NCI-H82 treated with DMSO at 0.1 percent for 48 hours (cell line): Measurements from ENCODE around the gene CLHC1.

Experiments used
- DNase-seq: peaks from one replicate; lab custom pipeline; 2025; ENCODE audit not compliant: unreplicated experiment; lab: John Stamatoyannopoulos, UW

CLHC1 gene

GRCh38 chr2:55169915-55170314 is 62.2 kb downstream of the CLHC1 start:
- DNase-seq: no peak

GRCh38 chr2:55169359-55169758 is 62.7 kb downstream of the CLHC1 start:
- no peak for DNase-seq

- DNase-seq: peak; percentile 67
Observed at GRCh38 chr2:55168221-55169154, 63.6 kb downstream of the CLHC1 start.

GRCh38 chr2:55165626-55166025 is 66.5 kb downstream of the CLHC1 start:
- DNase-seq: no peak

- DNase-seq: peak; percentile 69
Observed at GRCh38 chr2:55164534-55165480, 67.3 kb downstream of the CLHC1 start.

GRCh38 chr2:55163941-55164390 is 68.1 kb downstream of the CLHC1 start:
- no peak for DNase-seq

GRCh38 chr2:55163274-55163721 is 68.8 kb downstream of the CLHC1 start:
- no peak for DNase-seq

- no peak for DNase-seq
Observed at GRCh38 chr2:55162284-55163006, 69.6 kb downstream of the CLHC1 start.

- no peak for DNase-seq
Observed at GRCh38 chr2:55161295-55162210, 70.5 kb downstream of the CLHC1 start.

GRCh38 chr2:55160422-55160821 is 71.7 kb downstream of the CLHC1 start:
- no peak for DNase-seq

GRCh38 chr2:55159752-55160151 is 72.3 kb downstream of the CLHC1 start:
- no peak for DNase-seq

GRCh38 chr2:55159037-55159651 is 72.9 kb downstream of the CLHC1 start:
- no peak for DNase-seq

GRCh38 chr2:55158111-55158814 is 73.8 kb downstream of the CLHC1 start:
- DNase-seq: peak; percentile 25

- no peak for DNase-seq
Observed at GRCh38 chr2:55157474-55157884, 74.6 kb downstream of the CLHC1 start.

GRCh38 chr2:55156984-55157383 is 75.1 kb downstream of the CLHC1 start:
- DNase-seq: no peak

GRCh38 chr2:55156326-55156725 is 75.8 kb downstream of the CLHC1 start:
- peak; percentile 32 for DNase-seq

- DNase-seq: no peak
Observed at GRCh38 chr2:55155764-55156281, 76.3 kb downstream of the CLHC1 start.

- no peak for DNase-seq
Observed at GRCh38 chr2:55155206-55155605, 76.9 kb downstream of the CLHC1 start.
